ENCODE data around the gene ZYX.

Gene ZYX

DNA sequence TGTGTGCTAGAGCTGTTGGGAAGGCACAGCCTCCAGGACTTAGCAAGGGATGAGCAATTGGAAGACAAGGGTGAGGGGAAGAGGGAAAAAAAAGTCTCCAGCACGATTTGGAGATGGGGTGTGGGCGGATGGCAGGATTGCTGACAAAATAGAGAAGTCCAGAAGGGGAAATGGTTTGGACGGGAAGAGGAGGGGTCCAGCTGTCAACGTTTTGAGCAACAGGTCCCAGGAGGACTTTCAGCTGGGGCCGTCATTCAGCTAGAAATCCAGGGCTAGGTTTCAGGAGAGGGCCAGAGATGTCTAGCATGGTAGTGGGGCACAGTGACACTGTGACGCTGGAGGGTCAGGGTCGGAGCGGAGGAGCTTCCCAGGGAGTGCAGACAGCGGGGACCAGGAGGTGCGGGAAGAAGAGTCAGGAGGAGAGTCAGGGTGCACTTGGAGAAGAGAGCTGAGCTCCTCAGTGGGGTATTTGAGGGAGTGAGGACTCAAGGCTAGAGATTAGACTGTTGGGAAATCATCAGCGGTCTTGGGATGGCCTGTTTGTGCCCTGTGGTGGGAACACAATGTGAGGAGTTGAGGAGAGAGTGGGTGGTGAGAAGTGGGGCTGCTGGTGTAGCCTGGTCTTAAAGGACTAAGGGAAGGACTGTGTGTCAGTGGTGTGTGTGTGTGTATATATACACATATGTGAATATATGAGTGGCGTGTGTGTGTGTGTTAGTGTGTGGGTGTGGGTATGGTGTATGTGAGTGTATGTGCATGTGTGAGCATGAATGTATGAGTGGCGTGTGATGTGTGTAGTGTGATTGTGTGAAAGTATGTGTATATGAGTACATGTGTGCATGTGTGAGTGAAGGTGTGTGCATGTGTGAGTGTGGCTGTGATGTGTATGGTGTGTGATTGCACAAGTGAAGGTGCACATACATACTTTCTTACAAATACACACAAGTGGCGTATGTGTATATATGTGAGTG is 3.8 kb downstream of the ZYX start:
- TF ChIP-seq, protein P1, sequence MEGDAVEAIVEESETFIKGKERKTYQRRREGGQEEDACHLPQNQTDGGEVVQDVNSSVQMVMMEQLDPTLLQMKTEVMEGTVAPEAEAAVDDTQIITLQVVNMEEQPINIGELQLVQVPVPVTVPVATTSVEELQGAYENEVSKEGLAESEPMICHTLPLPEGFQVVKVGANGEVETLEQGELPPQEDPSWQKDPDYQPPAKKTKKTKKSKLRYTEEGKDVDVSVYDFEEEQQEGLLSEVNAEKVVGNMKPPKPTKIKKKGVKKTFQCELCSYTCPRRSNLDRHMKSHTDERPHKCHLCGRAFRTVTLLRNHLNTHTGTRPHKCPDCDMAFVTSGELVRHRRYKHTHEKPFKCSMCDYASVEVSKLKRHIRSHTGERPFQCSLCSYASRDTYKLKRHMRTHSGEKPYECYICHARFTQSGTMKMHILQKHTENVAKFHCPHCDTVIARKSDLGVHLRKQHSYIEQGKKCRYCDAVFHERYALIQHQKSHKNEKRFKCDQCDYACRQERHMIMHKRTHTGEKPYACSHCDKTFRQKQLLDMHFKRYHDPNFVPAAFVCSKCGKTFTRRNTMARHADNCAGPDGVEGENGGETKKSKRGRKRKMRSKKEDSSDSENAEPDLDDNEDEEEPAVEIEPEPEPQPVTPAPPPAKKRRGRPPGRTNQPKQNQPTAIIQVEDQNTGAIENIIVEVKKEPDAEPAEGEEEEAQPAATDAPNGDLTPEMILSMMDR (IDR thresholded peaks at IDR 0.05; ENCODE audit: extremely low read depth, insufficient read depth, missing control alignments) = no peak
- in situ Hi-C loops (cut with MboI; ENCODE audit: low pct_unique_long_range_greater_than_20kb, low sequenced_read_pairs, unreplicated experiment) = no loop called here
- no peak for DNase-seq (ENCODE audit: low spot score)

DNA sequence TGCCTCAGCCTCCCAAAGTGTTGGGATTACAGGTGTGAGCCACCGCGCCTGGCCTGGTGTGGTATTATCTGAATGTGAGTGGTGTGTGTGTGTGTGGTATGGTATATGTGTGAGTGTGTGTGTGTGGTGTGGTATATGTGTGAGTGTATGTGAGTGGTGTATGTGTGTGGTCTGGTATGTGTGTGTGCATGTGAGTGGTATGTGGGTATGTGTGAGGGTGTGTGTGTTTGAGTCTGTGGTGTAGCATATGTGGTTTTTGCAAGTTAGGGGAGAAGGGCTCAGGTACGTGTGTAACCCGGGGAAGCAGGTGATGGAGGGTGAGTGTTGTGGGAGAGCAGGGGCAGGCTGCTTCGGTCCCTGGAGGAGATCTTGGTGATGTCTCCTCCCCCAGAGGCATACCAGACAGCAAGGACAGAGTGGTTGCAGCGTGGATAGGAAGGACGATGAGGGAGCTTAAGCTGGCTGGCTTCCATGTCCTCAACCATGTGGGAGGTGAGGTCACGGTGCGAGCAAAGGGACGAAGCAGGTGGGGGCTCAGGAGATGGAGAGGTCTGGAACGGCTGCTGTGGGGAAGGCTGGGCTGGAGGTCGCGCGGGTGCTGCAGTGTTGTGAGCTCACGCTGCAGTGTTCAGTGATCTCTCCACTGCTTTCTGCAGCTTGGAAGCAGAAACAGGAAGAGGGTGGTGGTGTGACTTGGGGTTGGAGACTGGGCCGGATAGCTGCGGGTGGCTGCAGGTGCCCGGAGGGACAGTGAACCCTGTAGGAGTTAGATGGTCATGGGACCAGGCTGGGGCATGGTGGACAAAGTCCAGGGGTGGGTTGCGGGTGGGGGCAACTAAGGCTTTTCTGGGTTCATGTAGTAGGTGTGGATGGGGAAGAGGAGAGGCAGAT is 5.0 kb downstream of the ZYX start:
- in situ Hi-C loops (cut with MboI; ENCODE audit: low pct_unique_long_range_greater_than_20kb, low sequenced_read_pairs, unreplicated experiment) = no loop called here
- TF ChIP-seq, protein P1 (IDR thresholded peaks at IDR 0.05; ENCODE audit: extremely low read depth, insufficient read depth, missing control alignments) = no peak
- DNase-seq (ENCODE audit: low spot score) = no peak

DNA sequence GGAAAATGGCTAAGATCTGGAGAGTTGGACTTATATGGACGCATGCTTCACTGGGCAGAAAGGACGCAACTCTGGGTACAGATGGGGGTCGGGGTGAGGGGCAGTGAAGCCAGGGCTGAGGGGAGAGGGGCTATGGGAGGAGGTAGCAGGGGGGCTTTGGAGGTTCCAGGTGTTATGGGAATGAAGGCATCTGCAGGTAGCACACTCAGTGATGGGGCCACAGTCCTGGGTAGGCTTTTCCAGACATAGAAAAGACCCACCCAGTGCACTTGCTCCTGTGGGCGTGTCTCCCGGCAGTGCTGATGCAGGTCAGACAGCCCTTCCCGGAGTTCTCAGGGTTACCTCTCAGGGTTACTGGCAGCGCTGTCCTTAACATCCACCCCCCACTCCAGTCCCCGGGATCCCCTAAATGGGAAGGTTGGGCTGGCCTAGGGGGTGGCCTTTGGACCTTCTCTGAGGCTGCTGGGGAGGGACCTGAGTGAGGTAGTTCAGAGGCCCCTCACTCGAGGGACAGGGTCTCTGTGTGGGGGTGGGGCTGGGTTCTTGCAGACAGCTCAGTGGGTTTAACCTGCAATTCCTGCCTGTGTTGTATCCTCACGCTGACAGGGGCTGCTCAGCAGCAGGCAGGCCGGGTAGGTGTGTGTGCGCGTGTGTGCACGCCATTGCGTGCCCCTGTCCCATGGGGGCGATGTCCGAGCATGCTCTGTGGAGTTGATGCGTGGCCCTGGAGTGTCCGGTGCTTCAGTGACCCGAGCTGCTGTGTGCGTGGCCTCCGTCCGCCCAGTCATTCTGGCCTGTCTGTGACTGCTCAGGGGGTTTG is 6.2 kb downstream of the ZYX start:
- TF ChIP-seq, protein P1 (IDR thresholded peaks at IDR 0.05; ENCODE audit: extremely low read depth, insufficient read depth, missing control alignments) = no peak
- no peak for DNase-seq (ENCODE audit: low spot score)
- in situ Hi-C loops (cut with MboI; ENCODE audit: low pct_unique_long_range_greater_than_20kb, low sequenced_read_pairs, unreplicated experiment) = no loop called here

DNA sequence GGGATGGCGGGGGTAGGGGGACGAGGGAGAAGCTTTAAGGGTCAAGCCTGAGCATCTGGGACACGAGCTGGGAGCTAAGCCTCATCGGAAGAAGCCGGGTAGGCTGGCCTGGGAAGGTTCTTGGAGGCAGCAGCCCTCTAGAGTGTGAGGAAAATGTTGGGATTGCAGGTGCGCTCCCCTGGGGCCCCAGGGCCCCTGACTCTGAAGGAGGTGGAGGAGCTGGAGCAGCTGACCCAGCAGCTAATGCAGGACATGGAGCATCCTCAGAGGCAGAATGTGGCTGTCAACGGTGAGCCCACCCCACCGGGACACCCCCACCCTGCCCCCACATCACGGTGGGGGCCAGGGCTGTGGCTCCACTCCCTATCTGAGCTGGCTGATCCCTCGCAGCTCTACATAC is 6.9 kb downstream of the ZYX start:
- in situ Hi-C loops (cut with MboI; ENCODE audit: low pct_unique_long_range_greater_than_20kb, low sequenced_read_pairs, unreplicated experiment) = no loop called here
- no peak for DNase-seq (ENCODE audit: low spot score)
- TF ChIP-seq, protein P1 (IDR thresholded peaks at IDR 0.05; ENCODE audit: extremely low read depth, insufficient read depth, missing control alignments) = no peak

DNA sequence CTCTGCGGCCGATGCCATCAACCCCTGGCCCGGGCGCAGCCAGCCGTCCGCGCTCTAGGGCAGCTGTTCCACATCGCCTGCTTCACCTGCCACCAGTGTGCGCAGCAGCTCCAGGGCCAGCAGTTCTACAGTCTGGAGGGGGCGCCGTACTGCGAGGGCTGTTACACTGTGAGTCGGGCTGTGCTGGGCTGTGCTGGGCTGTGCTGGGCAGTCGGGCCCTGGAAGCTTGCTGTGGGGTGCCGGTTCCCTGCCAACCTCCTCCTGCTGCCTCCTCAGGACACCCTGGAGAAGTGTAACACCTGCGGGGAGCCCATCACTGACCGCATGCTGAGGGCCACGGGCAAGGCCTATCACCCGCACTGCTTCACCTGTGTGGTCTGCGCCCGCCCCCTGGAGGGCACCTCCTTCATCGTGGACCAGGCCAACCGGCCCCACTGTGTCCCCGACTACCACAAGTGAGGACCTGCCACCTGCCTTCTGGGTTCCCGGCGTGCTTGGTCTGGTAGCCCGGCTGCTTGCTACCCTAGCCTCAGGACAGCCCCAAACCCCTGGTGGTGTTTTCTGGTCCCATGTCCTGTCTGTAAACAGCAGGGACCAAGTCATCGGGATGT is 7.5 kb downstream of the ZYX start:
- DNase-seq (ENCODE audit: low spot score) = no peak
- in situ Hi-C loops (cut with MboI; ENCODE audit: low pct_unique_long_range_greater_than_20kb, low sequenced_read_pairs, unreplicated experiment) = no loop called here
- TF ChIP-seq, protein P1 (IDR thresholded peaks at IDR 0.05; ENCODE audit: extremely low read depth, insufficient read depth, missing control alignments) = peak; percentile 10

All from GM13977 (cell line).